Measurements from ENCODE around the gene AFAP1L1.

GRCh38 chr5:149325894-149326293, 54.2 kb downstream of the AFAP1L1 start:
- TF ChIP-seq CTCF (conservative IDR thresholded peaks at IDR 0.05; ENCODE audit: low read depth, low read length): no peak
- no peak for TF ChIP-seq EZH2 (IDR thresholded peaks at IDR 0.05; ENCODE audit: low read length, unreplicated experiment)
